Epithelial cell of esophagus (primary cell): ENCODE measurements around the gene VIPR2.

Experiments
- DNase-seq: peaks from one replicate; pipeline ENCODE4 v3.0.0; 2010; ENCODE audit warnings: low read depth
- H3K4me3 ChIP-seq: 2 replicates; pipeline ENCODE4 v1.5.1; 2011; ENCODE audit warnings: mild to moderate bottlenecking, low read length, control low read depth
- TF ChIP-seq, protein P1 (sequence below): IDR thresholded peaks from 2 replicates; pipeline ENCODE4 v1.5.1; 2011; ENCODE audit warnings: low read depth, mild to moderate bottlenecking, low read length, control low read depth, inconsistent platforms; ENCODE audit not compliant: insufficient read depth; ENCODE audit errors: missing control alignments

Gene VIPR2

DNA sequence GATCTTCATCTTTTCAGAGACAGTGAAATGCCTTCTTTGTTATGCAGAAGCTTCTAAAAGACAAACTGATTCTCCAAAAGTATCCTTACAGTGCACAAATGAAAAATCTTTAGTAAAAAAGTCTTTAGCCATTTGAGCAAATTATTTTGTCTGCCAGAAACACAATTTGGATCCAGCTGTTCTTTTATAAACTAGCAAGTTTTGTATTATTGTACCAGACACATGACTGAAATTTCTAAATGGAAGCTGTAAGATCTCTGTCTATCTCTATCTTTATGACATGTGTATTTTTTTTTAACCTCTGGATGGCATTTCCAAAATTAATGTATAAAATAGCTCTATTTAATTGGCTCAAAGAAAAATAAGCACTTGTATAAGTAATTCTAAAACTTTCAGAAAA lies 68.3 kb downstream of the VIPR2 start:
- DNase-seq = no peak
- TF ChIP-seq, protein P1, sequence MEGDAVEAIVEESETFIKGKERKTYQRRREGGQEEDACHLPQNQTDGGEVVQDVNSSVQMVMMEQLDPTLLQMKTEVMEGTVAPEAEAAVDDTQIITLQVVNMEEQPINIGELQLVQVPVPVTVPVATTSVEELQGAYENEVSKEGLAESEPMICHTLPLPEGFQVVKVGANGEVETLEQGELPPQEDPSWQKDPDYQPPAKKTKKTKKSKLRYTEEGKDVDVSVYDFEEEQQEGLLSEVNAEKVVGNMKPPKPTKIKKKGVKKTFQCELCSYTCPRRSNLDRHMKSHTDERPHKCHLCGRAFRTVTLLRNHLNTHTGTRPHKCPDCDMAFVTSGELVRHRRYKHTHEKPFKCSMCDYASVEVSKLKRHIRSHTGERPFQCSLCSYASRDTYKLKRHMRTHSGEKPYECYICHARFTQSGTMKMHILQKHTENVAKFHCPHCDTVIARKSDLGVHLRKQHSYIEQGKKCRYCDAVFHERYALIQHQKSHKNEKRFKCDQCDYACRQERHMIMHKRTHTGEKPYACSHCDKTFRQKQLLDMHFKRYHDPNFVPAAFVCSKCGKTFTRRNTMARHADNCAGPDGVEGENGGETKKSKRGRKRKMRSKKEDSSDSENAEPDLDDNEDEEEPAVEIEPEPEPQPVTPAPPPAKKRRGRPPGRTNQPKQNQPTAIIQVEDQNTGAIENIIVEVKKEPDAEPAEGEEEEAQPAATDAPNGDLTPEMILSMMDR = no peak
- no peak overlapping the region for H3K4me3 ChIP-seq

GRCh38 chr7:159075563-159076238 lies 69.0 kb downstream of the VIPR2 start:
- H3K4me3 ChIP-seq = no peak overlapping the region
- DNase-seq = no peak
- TF ChIP-seq, protein P1 = no peak

DNA sequence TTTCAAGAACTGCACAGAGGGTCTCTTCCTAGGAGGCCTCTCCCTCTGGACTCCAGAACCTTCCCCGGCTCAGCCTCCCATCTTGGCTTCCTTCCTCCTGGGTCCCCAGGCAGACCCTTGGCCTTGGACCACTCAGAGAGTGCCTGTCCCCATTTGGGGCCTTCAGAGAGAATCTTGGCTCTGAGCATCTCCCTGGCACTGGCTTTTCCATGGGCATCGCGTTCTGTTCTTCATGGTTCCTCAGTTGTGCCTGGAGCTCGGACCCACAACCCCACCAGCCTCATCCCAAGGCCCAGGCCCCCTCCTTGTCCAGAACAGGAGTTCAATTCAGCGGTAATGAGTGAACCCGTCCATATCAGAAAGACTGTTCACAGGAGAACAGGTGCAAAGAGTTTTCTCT lies 73.4 kb downstream of the VIPR2 start:
- TF ChIP-seq, protein P1 = no peak
- DNase-seq = no peak
- no peak overlapping the region for H3K4me3 ChIP-seq

DNA sequence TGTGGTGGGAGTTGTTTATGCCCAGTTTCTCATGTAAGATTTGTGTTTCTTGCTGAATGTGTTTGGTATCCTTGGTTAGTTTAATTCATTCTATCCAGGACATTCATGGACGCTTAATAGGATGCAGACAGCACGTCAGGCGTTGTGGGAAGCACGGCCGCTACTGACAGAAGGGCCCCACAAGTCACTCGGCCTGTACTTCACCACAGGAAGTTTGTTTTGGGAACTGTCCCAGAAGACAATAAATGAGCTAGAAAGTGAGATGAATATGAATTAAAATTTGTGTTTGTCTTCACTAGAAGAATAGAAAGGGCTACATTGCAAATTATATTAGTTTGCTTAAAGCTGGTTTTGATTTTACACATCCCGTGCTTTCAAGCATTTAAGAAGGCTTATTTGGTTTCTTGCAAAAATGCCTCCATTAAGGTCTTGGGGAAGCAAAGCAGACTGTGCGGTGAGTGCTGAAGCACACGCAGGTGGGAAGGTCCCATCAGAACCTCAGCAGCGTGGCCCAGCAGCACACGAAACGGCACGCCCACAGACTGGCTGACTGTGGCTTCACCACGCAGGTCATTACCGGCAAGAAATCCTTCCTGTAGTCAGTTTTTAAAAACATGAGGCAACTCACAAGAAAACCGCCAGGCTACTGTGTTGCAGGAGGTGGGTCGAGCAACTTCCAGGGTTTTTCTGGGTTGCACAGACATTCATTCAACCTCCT lies 74.1 kb downstream of the VIPR2 start:
- H3K4me3 ChIP-seq = no peak overlapping the region
- no peak for DNase-seq
- TF ChIP-seq, protein P1 = no peak

DNA sequence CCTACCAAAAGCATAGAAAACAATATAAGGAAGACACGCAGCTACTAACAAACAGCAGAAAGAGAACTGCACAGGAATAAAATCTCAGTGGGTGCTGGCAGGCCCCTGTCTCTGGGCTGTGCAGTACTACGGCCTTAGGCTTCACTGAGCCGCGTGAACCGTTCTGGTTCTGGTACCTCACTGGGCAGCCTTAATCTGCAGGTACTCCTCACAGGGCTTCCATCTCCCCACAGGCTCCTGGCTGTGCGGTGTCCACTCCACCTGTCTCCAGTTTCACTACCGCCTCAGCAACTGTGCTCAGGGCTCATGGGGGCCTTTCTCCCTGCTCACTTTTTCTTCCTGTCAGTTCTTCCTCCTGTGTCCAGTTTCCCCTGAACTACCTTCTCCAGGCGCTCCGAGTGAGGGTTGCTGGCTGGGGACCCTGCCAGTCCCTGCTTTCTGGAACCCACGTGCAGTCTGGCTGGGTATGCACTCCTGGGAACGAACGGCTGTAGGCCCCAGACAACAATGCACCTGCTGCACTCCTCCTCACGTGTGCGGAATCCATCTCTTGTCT lies 75.7 kb downstream of the VIPR2 start:
- no peak overlapping the region for H3K4me3 ChIP-seq
- TF ChIP-seq, protein P1 = no peak
- no peak for DNase-seq

DNA sequence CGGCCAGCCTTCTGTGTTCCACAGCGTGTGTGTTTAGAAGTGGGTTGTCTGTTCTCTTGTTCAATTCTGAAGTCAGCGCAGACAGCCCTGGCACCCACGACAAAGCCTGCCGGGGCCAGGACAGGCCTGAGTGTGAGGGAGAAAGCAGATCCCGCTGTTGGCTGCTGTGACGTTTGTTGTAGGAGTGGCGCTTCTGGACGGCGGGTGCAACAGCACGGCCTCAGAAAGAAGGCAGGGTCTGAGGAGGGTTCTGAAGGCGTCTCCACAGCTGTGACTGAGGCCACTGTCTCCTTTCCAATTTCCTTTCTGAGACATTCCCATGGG lies 76.2 kb downstream of the VIPR2 start:
- H3K4me3 ChIP-seq = no peak overlapping the region
- DNase-seq = no peak
- TF ChIP-seq, protein P1 = no peak
